A549 treated with DMSO at 1 μM for 4 hours (cell line): ENCODE measurements around the gene ADAMTS5. TPM values are rescaled to one million over a fixed set of nuclear protein-coding genes. Genes with fewer than 3 reads are reported as not detected.

ENCODE experiments used
- total RNA-seq: library from RNA; stranded (reverse); fragments of 200-300 nt; extraction: Qiagen RNA extraction; gene quantifications from 5 replicates; pipeline ENCODE4 v1.2.3, GENCODE V29; 2022; ENCODE audit warnings: low read depth

ADAMTS5 gene
- total RNA-seq = not detected in 5 replicates

DNA sequence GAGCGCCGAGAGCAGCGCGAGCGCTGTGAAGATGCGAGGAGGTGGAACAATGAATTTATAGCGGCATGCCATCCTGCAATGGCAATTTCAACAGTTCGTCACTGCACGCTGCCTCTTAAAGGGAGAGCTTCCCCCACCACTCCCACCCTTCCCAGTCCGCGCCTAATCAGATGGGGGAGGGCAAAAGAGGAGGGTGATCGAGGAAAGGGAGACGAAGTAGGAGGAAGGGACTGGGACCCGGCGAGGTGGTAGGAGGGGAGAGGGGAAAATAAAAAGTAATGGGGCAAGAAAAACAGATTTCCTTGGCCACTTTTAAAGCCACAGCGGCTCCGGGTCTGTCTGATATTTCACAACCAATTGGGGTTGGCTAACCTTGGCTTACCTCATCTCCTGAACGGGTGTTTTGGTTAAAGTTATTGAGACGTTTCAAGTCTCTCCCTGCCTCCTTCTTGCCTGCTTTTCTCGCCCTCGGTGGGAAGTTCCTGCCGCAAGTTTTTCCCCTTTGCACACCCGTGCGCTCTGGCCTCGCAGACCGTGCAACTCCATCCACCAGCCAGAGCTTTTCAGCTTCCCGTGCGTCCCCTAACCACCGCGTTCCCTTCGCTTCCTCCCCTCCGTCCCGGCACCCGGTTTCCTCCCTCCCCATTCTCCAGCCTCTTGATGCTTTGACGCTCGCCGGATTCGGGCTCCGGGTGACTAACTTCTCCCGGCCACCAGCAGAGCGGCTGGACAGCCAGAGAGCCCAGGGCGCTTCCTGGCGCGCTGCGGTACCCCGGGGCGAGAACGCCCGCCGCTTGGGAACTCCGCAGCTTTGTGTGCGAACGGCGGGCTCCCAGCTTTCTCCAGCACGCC, at the start of gene ADAMTS5:
Gene ADAMTS5, minus strand, starts transcription at position 27 of the 852 bp plus-strand sequence. CDS start 697 bp downstream, outside the sequence.

Other genes with a start within 250 kb of the ADAMTS5 start
- 0.06 to 0.19 TPM (median 0.11 TPM) in 5 replicates for gene ADAMTS1, start 121.7 kb downstream of the ADAMTS5 start, total RNA-seq